WERI-Rb-1 (cell line): ENCODE results near the gene NMNAT3.
A peak's percentile ranks its signal among the peaks of the same experiment; 100 is the strongest.

ENCODE experiments used
- DNase-seq: peaks from one replicate; pipeline ENCODE4 v3.0.0-alpha.2; 2020
- H3K27ac ChIP-seq: fragments of 250-450 bp; sonication (Bioruptor Pico); 2 replicates; pipeline ENCODE4 v1.5.1; 2020; ENCODE audit warnings: mild to moderate bottlenecking, moderate library complexity
- H3K27me3 ChIP-seq: fragments of 250-450 bp; sonication (Bioruptor Pico); 2 replicates; pipeline ENCODE4 v1.5.1; 2021; ENCODE audit warnings: mild to moderate bottlenecking, low read depth, moderate library complexity; ENCODE audit not compliant: insufficient read depth, severe bottlenecking
- H3K36me3 ChIP-seq: fragments of 250-450 bp; sonication (Bioruptor Pico); 2 replicates; pipeline ENCODE4 v1.5.1; 2020; ENCODE audit warnings: mild to moderate bottlenecking, moderate library complexity
- H3K4me3 ChIP-seq: 2 replicates; pipeline ENCODE4 v1.5.1; 2011; ENCODE audit warnings: low read depth, mild to moderate bottlenecking, control low read depth, low read length
- H3K9me3 ChIP-seq: fragments of 250-450 bp; sonication (Bioruptor Pico); 2 replicates; pipeline ENCODE4 v1.5.1; 2021; ENCODE audit warnings: mild to moderate bottlenecking, moderate library complexity; ENCODE audit not compliant: severe bottlenecking
- CTCF ChIP-seq: IDR thresholded peaks from 2 replicates; pipeline ENCODE4 v1.5.1; 2011; ENCODE audit warnings: low read depth, mild to moderate bottlenecking, control low read depth, inconsistent platforms, low read length

Gene NMNAT3

DNA sequence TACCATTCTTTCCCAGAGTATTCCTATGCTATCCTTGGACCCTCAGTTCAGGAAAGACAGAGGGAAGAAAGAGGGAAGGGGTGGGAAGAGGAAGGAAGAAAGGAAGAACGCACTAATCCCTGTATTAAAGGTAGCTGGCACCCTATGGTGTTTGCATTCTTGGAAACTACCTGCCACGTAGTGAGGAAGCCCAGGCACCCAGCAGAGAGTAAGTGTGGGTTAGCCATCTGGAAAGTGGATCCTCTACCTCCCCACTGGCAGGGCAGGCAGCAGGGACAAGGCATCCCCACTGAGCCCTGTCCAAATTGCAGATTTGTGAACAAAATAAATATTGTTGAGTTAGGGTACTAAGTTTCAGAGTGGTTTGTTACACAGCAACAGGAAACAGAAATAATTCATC, 147.1 kb downstream of the NMNAT3 start:
- H3K27ac ChIP-seq, result no peak overlapping the region

DNA sequence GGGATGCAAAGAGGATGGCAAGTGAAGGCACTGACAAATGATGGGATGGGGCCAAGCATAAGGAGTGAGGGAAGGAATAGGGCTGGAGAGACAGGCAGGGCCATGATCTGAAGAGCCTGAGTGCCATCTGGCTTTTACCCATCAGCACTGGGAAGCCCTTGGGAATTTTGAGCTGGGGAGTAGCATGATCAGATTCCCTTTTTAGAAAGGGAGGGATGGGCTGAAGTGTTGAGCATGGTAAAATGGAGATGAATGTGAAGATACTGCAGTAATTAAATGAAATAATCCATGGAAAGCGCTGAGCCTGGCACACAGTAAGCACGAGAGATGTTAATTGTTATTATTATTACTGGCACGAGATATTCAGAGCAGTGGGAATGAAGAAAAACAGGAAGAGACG, 148.1 kb downstream of the NMNAT3 start:
- no peak overlapping the region for H3K4me3 ChIP-seq
- no peaks in the 10 kb centered on the region for H3K27me3 ChIP-seq
- H3K36me3 ChIP-seq, result no peaks in the 10 kb centered on the region
- H3K9me3 ChIP-seq, result no peaks in the 10 kb centered on the region
- DNase-seq, result no peak
- H3K27ac ChIP-seq, result no peak overlapping the region
- TF ChIP-seq CTCF, result 0 out of 2 replicates have a peak, but pooled peaks have one; percentile 5

More for the DNA sequence above, 147.1 kb downstream of the NMNAT3 start:
- no peaks in the 10 kb centered on the region for H3K27me3 ChIP-seq
- no peak for DNase-seq
- no peaks in the 10 kb centered on the region for H3K36me3 ChIP-seq
- no peaks in the 10 kb centered on the region for H3K9me3 ChIP-seq
- H3K4me3 ChIP-seq, result no peak overlapping the region
- no peak for TF ChIP-seq CTCF

GRCh38 chr3:139528924-139529323, 148.8 kb downstream of the NMNAT3 start:
- H3K36me3 ChIP-seq, result no peaks in the 10 kb centered on the region
- no peak overlapping the region for H3K4me3 ChIP-seq
- no peak for TF ChIP-seq CTCF

DNA sequence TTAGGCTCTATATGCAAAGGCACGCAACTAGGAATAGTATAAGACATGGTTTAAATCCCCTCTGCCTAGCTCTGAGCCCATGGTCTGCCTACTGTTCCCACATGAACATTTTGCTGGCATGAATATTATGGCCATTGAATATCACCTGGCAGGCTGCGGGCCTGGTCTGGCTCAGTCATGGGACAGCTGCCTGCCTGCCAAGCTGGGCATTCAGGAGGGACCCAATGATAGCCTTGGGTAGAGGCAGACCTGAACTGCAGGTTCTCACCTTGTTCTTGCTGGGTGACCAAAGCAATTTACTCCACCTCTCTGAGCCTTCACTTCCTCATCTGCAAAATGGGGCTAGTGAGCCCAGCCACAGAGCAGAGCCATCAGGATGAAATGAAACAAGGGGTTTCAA, 149.5 kb downstream of the NMNAT3 start:
- TF ChIP-seq CTCF, result no peak
- H3K4me3 ChIP-seq, result no peak overlapping the region
- no peaks in the 10 kb centered on the region for H3K27me3 ChIP-seq
- H3K36me3 ChIP-seq, result no peaks in the 10 kb centered on the region
- DNase-seq, result no peak
- H3K9me3 ChIP-seq, result no peaks in the 10 kb centered on the region
- no peak overlapping the region for H3K27ac ChIP-seq

More at GRCh38 chr3:139528924-139529323, 148.8 kb downstream of the NMNAT3 start:
- no peak overlapping the region for H3K27ac ChIP-seq
- no peaks in the 10 kb centered on the region for H3K9me3 ChIP-seq
- DNase-seq, result no peak
- no peaks in the 10 kb centered on the region for H3K27me3 ChIP-seq

GRCh38 chr3:139527265-139527664, 150.5 kb downstream of the NMNAT3 start:
- Histone ChIP-seq H3K27me3 (no peaks in the 10 kb centered on the region), H3K4me3 (no peak overlapping the region), H3K36me3 (no peaks in the 10 kb centered on the region), H3K9me3 (no peaks in the 10 kb centered on the region), H3K27ac (no peak overlapping the region)
- DNase-seq, result no peak
- TF ChIP-seq CTCF, result no peak

DNA sequence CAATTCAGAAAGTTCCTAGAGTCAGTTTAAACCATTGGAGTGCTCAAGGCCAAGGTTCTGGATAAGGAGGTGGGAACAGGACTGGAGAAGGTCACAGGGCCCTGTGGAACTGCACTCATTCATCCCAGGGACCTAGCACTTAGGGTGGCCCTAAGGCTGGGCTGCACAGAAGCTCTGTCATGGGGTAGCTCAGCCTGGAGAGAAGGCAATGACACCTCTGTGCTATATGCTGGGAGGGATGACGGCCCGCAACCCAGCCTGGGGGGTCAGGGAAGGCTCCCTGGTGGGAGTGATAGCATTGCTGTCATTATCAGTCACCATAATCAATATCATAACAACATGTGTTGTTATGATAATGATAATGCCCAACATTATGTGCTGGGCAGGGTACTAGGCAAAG, 151.6 kb downstream of the NMNAT3 start:
- H3K9me3 ChIP-seq, result no peaks in the 10 kb centered on the region
- TF ChIP-seq CTCF, result no peak
- no peaks in the 10 kb centered on the region for H3K36me3 ChIP-seq
- no peak for DNase-seq
- no peaks in the 10 kb centered on the region for H3K27me3 ChIP-seq
- H3K27ac ChIP-seq, result no peak overlapping the region
- no peak overlapping the region for H3K4me3 ChIP-seq
